H9 (cell line): Measurements from ENCODE around the gene PRR14. TPM values are rescaled to one million over a fixed set of nuclear protein-coding genes. Genes with fewer than 3 reads are reported as not detected.

Source experiments
- DNase-seq: peaks from one replicate; pipeline ENCODE4 v3.0.0-alpha.2; 2017
- H2AFZ ChIP-seq: one replicate; pipeline ENCODE4 v1.6.1; 2013; ENCODE audit warnings: mild to moderate bottlenecking, low read length, control low read depth, moderate library complexity
- H2AK5ac ChIP-seq: 2 replicates; pipeline ENCODE4 v1.6.1; 2013; ENCODE audit warnings: low read length, control low read depth, mixed read lengths; ENCODE audit not compliant: insufficient read length
- H2BK120ac ChIP-seq: one replicate; pipeline ENCODE4 v1.6.1; 2013; ENCODE audit warnings: low read depth, mild to moderate bottlenecking, low read length, control low read depth, inconsistent platforms; ENCODE audit not compliant: poor library complexity, severe bottlenecking
- H2BK12ac ChIP-seq: 2 replicates; pipeline ENCODE4 v1.6.1; 2013; ENCODE audit warnings: low read length, control low read depth, mixed read lengths, low read depth; ENCODE audit not compliant: insufficient read length
- H2BK15ac ChIP-seq: 2 replicates; pipeline ENCODE4 v1.6.1; 2013; ENCODE audit warnings: low read depth, low read length, control low read depth
- H2BK20ac ChIP-seq: one replicate; pipeline ENCODE4 v1.6.1; 2013; ENCODE audit warnings: low read depth, mild to moderate bottlenecking, low read length, control low read depth, inconsistent platforms; ENCODE audit not compliant: poor library complexity, severe bottlenecking
- H2BK5ac ChIP-seq: 2 replicates; pipeline ENCODE4 v1.6.1; 2013; ENCODE audit warnings: low read length, control low read depth, mixed read lengths; ENCODE audit not compliant: insufficient read length
- H3K14ac ChIP-seq: 2 replicates; pipeline ENCODE4 v1.6.1; 2013; ENCODE audit warnings: low read length, control low read depth; ENCODE audit not compliant: insufficient read depth
- H3K18ac ChIP-seq: 2 replicates; pipeline ENCODE4 v1.6.1; 2013; ENCODE audit warnings: low read depth, mild to moderate bottlenecking, mixed read lengths, low read length, control low read depth; ENCODE audit not compliant: insufficient read length
- H3K23ac ChIP-seq: 2 replicates; pipeline ENCODE4 v1.6.1; 2013; ENCODE audit warnings: low read length, control low read depth, mixed read lengths, low read depth; ENCODE audit not compliant: insufficient read length
- H3K23me2 ChIP-seq: 2 replicates; pipeline ENCODE4 v1.6.1; 2013; ENCODE audit warnings: low read depth, mild to moderate bottlenecking, mixed read lengths, low read length, control low read depth; ENCODE audit not compliant: insufficient read length, poor library complexity, severe bottlenecking
- H3K27ac ChIP-seq: 2 replicates; pipeline ENCODE4 v1.5.1; 2013; ENCODE audit warnings: low read length, control low read depth, mixed read lengths, low read depth; ENCODE audit not compliant: insufficient read length
- H3K27me3 ChIP-seq: 2 replicates; pipeline ENCODE4 v1.6.1; 2013; ENCODE audit warnings: low read length, control low read depth, inconsistent platforms; ENCODE audit not compliant: insufficient read depth
- H3K4ac ChIP-seq: 2 replicates; pipeline ENCODE4 v1.6.1; 2013; ENCODE audit warnings: low read depth, mild to moderate bottlenecking, control low read depth, inconsistent platforms, low read length, moderate library complexity
- H3K4me1 ChIP-seq: 2 replicates; pipeline ENCODE4 v1.6.1; 2013; ENCODE audit warnings: low read length, control low read depth, inconsistent platforms; ENCODE audit not compliant: insufficient read depth
- H3K4me2 ChIP-seq: 2 replicates; pipeline ENCODE4 v1.6.1; 2013; ENCODE audit warnings: low read length, control low read depth, mixed read lengths; ENCODE audit not compliant: insufficient read length, insufficient read depth
- H3K56ac ChIP-seq: 2 replicates; pipeline ENCODE4 v1.6.1; 2013; ENCODE audit warnings: low read depth, mild to moderate bottlenecking, mixed read lengths, low read length, control low read depth; ENCODE audit not compliant: insufficient read length
- H3K79me1 ChIP-seq: 2 replicates; pipeline ENCODE4 v1.6.1; 2013; ENCODE audit warnings: low read depth, mild to moderate bottlenecking, moderate library complexity, low read length, control low read depth, inconsistent platforms; ENCODE audit not compliant: insufficient read depth, poor library complexity, severe bottlenecking
- H3K79me2 ChIP-seq: 2 replicates; pipeline ENCODE4 v1.6.1; 2013; ENCODE audit warnings: low read length, control low read depth, inconsistent platforms; ENCODE audit not compliant: insufficient read depth
- H3K9ac ChIP-seq: 2 replicates; pipeline ENCODE4 v1.6.1; 2013; ENCODE audit warnings: low read length, control low read depth, mixed read lengths; ENCODE audit not compliant: insufficient read length; ENCODE audit errors: extremely low read depth
- H3K9me3 ChIP-seq: one replicate; pipeline ENCODE4 v1.6.1; 2013; ENCODE audit warnings: low read depth, low read length, inconsistent platforms; ENCODE audit not compliant: control insufficient read depth
- H3T11ph ChIP-seq: one replicate; pipeline ENCODE4 v1.6.1; 2013; ENCODE audit warnings: mild to moderate bottlenecking, low read length, control low read depth, inconsistent platforms
- H4K20me1 ChIP-seq: one replicate; pipeline ENCODE4 v1.6.1; 2013; ENCODE audit not compliant: control insufficient read depth, insufficient read length, insufficient read depth
- H4K5ac ChIP-seq: 2 replicates; pipeline ENCODE4 v1.6.1; 2013; ENCODE audit warnings: low read depth, mild to moderate bottlenecking, mixed read lengths, low read length, control low read depth; ENCODE audit not compliant: insufficient read length
- H4K8ac ChIP-seq: replicated peaks from 2 replicates; pipeline ENCODE4 v1.6.1; 2013; ENCODE audit warnings: low read length, control low read depth, mixed read lengths, low read depth; ENCODE audit not compliant: insufficient read length
- H4K91ac ChIP-seq: 2 replicates; pipeline ENCODE4 v1.6.1; 2013; ENCODE audit warnings: low read depth, mild to moderate bottlenecking, moderate library complexity, mixed read lengths, low read length, control low read depth; ENCODE audit not compliant: insufficient read length
- H3K27ac Mint-ChIP-seq, 3 experiments: 2 replicates in 2 of 3; 3 replicates in 1 of 3; pipeline ENCODE4 v1.8.0; 2020 to 2021; ENCODE audit warnings: mixed read lengths in 3 of 3, mild to moderate bottlenecking in 1 of 3, moderate library complexity in 1 of 3
- H3K27me3 Mint-ChIP-seq: 2 replicates; pipeline ENCODE4 v1.8.0; 2021; ENCODE audit warnings: low read depth, mild to moderate bottlenecking, moderate library complexity, mixed read lengths
- H3K36me3 Mint-ChIP-seq, 3 experiments: 2 replicates in 2 of 3; 3 replicates in 1 of 3; pipeline ENCODE4 v1.8.0; 2020 to 2021; ENCODE audit warnings: low read depth in 3 of 3, mixed read lengths in 3 of 3; ENCODE audit not compliant: insufficient read depth in 1 of 3
- H3K4me1 Mint-ChIP-seq, 2 experiments: 2 replicates each; pipeline ENCODE4 v1.8.0; 2020; ENCODE audit warnings: mixed read lengths in 2 of 2
- H3K4me3 Mint-ChIP-seq, 2 experiments: 2 replicates in 1 of 2; 3 replicates in 1 of 2; pipeline ENCODE4 v1.8.0; 2020 to 2021; ENCODE audit warnings: mild to moderate bottlenecking in 2 of 2, mixed read lengths in 2 of 2, moderate library complexity in 1 of 2
- H3K9me3 Mint-ChIP-seq, 2 experiments: 2 replicates in 1 of 2; 3 replicates in 1 of 2; pipeline ENCODE4 v1.8.0; 2020; ENCODE audit warnings: mild to moderate bottlenecking in 2 of 2, mixed read lengths in 2 of 2, moderate library complexity in 1 of 2
- CTCF ChIP-seq: fragments of 200-600 bp; sonication (generic); conservative IDR thresholded peaks from 3 replicates; pipeline ENCODE4 v1.8.0; 2021; ENCODE audit warnings: antibody characterized with exemption, mild to moderate bottlenecking
- WGBS: extraction: QIAGEN DNeasy Blood & Tissue Kit; methylation state at CpG from one replicate; pipeline ENCODE4 v1.1.7; 2013; ENCODE audit warnings: missing lambda C conversion rate, low lambda C conversion rate, mixed read lengths; ENCODE audit not compliant: insufficient read length; ENCODE audit errors: extremely low coverage; 5-methylcytosine and 5-hydroxymethylcytosine counted together
- total RNA-seq: library from RNA; stranded (reverse); gene quantifications from 2 replicates; pipeline ENCODE4 v1.2.1, GENCODE V29; 2021

Gene PRR14
- total RNA-seq, 1 experiment from 2014 or later: 11.6 TPM

GRCh38 chr16:30662449-30662848, 11.7 kb downstream of the PRR14 start:
- no peak for TF ChIP-seq CTCF
- no peak overlapping the region for H2BK120ac ChIP-seq
- no peaks in the 10 kb centered on the region for H3K79me1 ChIP-seq
- H4K8ac ChIP-seq: no peak overlapping the region
- H3K23me2 ChIP-seq: no peaks in the 10 kb centered on the region
- no peak overlapping the region for H2BK12ac ChIP-seq
- no peaks in the 10 kb centered on the region for H4K20me1 ChIP-seq
- H3K9me3 ChIP-seq: no peaks in the 10 kb centered on the region
- no peak overlapping the region for H3K27ac ChIP-seq
- peaks cover 71% of the 10 kb centered on the region for H3K27me3 Mint-ChIP-seq
- no peak overlapping the region for H2BK15ac ChIP-seq
- H3K27ac Mint-ChIP-seq: no peak overlapping the region
- no peak overlapping the region for H2AFZ ChIP-seq
- H2AK5ac ChIP-seq: no peak overlapping the region
- no peak for DNase-seq
- H3K4me1 Mint-ChIP-seq: peaks cover 1 to 8% of the 10 kb centered on the region in 2 experiments
- no peaks in the 10 kb centered on the region for H3K79me2 ChIP-seq
- no peak overlapping the region for H4K5ac ChIP-seq
- H3K4me1 ChIP-seq: no peaks in the 10 kb centered on the region
- H3K56ac ChIP-seq: no peak overlapping the region
- H4K91ac ChIP-seq: no peak overlapping the region
- H3K18ac ChIP-seq: no peak overlapping the region
- H3K9ac ChIP-seq: no peak overlapping the region
- H3K9me3 Mint-ChIP-seq: no peaks in the 10 kb centered on the region
- peaks cover 20 to 59% (median 53%) of the 10 kb centered on the region in 3 experiments for H3K36me3 Mint-ChIP-seq
- H3K14ac ChIP-seq: no peak overlapping the region
- no peak overlapping the region for H2BK5ac ChIP-seq
- H3K4ac ChIP-seq: no peak overlapping the region
- peaks cover 15% of the 10 kb centered on the region; the same call in 1 of the 2 replicates for H3K27me3 ChIP-seq
- H3T11ph ChIP-seq: no peak overlapping the region
- no peak overlapping the region for H2BK20ac ChIP-seq
- H3K23ac ChIP-seq: no peak overlapping the region
- H3K4me2 ChIP-seq: no peak overlapping the region
- H3K4me3 Mint-ChIP-seq: no peak overlapping the region
- WGBS: no CpG with 5 or more reads among the region's 17 CpGs
